C4-2B (cell line): ENCODE results near the gene KCNJ6.
"Not testable (repeated sequence)": the region's sequence is repeated elsewhere in the genome, so short reads cannot be mapped to it uniquely, and the experiment has no call there.

ENCODE experiments used
- CTCF ChIP-seq: fragments of 450-650 bp; conservative IDR thresholded peaks from 2 replicates; pipeline ENCODE4 v1.5.1; 2017; ENCODE audit warnings: mild to moderate bottlenecking
- ZFX ChIP-seq: fragments of 450-650 bp; IDR thresholded peaks from 2 replicates; pipeline ENCODE4 v1.6.1; 2017

- not testable (repeated sequence) for TF ChIP-seq CTCF, ZFX
These were observed 272.4 kb downstream of the KCNJ6 start for GRCh38 chr21:37643862-37644261.
